ENCODE data around the gene GALNTL6.

DNA sequence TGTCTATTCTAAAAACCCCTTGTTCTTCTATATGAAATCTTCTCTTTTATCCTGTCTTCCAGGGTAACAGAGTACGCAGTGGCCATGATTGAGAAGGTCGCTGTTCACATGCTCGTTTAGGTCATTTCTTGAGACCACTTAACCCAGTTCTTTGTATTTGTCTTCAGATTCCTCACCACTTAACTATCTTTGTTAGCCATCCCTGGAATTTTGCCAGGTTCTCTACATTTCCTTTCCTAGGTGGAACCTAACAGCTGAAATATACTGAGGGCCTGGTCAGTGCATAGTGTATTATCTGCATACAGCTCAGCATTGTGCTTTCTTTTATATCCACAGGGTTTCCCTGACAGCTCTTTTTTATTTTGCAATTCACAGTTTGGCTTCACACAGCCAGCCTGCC lies 1206.5 kb downstream of the GALNTL6 start:
- TF ChIP-seq, protein P1, sequence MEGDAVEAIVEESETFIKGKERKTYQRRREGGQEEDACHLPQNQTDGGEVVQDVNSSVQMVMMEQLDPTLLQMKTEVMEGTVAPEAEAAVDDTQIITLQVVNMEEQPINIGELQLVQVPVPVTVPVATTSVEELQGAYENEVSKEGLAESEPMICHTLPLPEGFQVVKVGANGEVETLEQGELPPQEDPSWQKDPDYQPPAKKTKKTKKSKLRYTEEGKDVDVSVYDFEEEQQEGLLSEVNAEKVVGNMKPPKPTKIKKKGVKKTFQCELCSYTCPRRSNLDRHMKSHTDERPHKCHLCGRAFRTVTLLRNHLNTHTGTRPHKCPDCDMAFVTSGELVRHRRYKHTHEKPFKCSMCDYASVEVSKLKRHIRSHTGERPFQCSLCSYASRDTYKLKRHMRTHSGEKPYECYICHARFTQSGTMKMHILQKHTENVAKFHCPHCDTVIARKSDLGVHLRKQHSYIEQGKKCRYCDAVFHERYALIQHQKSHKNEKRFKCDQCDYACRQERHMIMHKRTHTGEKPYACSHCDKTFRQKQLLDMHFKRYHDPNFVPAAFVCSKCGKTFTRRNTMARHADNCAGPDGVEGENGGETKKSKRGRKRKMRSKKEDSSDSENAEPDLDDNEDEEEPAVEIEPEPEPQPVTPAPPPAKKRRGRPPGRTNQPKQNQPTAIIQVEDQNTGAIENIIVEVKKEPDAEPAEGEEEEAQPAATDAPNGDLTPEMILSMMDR (IDR thresholded peaks at IDR 0.05) = no peak
- no peak for TF ChIP-seq POLR2A (IDR thresholded peaks at IDR 0.05)
